ENCODE data around the gene ADRB2. TPM values are rescaled to one million over a fixed set of nuclear protein-coding genes. Genes with fewer than 3 reads are reported as not detected.

The ADRB2 gene
- total RNA-seq, 4 donors from 2014 or later = 4.8 to 9.8 (median 6.2) TPM

GRCh38 chr5:148791696-148792095, 34.7 kb upstream of the ADRB2 start:
- no peaks in the 10 kb centered on the region for H3K4me1 ChIP-seq
- H3K36me3 ChIP-seq = no peaks in the 10 kb centered on the region
- TF ChIP-seq EP300 (IDR thresholded peaks at IDR 0.05) = no peak
- TF ChIP-seq, protein P1, sequence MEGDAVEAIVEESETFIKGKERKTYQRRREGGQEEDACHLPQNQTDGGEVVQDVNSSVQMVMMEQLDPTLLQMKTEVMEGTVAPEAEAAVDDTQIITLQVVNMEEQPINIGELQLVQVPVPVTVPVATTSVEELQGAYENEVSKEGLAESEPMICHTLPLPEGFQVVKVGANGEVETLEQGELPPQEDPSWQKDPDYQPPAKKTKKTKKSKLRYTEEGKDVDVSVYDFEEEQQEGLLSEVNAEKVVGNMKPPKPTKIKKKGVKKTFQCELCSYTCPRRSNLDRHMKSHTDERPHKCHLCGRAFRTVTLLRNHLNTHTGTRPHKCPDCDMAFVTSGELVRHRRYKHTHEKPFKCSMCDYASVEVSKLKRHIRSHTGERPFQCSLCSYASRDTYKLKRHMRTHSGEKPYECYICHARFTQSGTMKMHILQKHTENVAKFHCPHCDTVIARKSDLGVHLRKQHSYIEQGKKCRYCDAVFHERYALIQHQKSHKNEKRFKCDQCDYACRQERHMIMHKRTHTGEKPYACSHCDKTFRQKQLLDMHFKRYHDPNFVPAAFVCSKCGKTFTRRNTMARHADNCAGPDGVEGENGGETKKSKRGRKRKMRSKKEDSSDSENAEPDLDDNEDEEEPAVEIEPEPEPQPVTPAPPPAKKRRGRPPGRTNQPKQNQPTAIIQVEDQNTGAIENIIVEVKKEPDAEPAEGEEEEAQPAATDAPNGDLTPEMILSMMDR (IDR thresholded peaks at IDR 0.05) = no peak
- no peak for TF ChIP-seq POLR2A (IDR thresholded peaks at IDR 0.05)
- WGBS, 2 donors = 79 to 95% methylated on average over 2 of the region's 2 CpGs
- H3K27me3 ChIP-seq = no peaks in the 10 kb centered on the region
- H3K4me3 ChIP-seq = no peak overlapping the region
- no peaks in the 10 kb centered on the region for H3K9me3 ChIP-seq
- DNase-seq (ENCODE audit: low spot score in 2 of 2) = no peak
- no peak overlapping the region for H3K27ac ChIP-seq

DNA sequence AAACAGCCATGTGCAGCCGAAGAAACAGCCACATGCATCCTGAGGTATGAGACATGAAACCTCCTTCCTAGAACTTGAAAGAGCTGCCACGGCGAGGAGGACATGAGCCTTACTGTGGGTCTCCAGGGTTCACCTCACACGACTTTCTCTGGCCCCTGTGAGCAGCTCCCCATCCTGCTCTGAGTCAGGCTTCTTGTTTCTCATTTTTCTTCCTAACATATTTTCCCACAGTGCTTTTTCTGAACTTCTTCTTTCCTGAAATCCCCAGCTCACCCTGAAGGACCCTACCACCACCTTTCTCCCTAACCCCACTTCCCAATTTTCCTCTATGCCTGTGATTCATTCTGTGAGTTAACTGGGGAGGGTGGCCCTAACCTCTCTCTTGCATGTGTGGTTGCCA, 33.7 kb upstream of the ADRB2 start:
- WGBS, 2 donors = 68 to 72% methylated on average over 4 of the region's 4 CpGs
- no peaks in the 10 kb centered on the region for H3K4me1 ChIP-seq
- TF ChIP-seq EP300 (IDR thresholded peaks at IDR 0.05) (no peak), POLR2A (IDR thresholded peaks at IDR 0.05) (no peak)
- TF ChIP-seq, protein P1 (IDR thresholded peaks at IDR 0.05) = no peak

GRCh38 chr5:148793261-148793660, 33.1 kb upstream of the ADRB2 start:
- no peak for DNase-seq (ENCODE audit: low spot score in 2 of 2)
- Histone ChIP-seq H3K4me1 (no peaks in the 10 kb centered on the region), H3K27me3 (no peaks in the 10 kb centered on the region), H3K9me3 (no peaks in the 10 kb centered on the region), H3K36me3 (no peaks in the 10 kb centered on the region), H3K4me3 (no peak overlapping the region), H3K27ac (no peak overlapping the region)
- TF ChIP-seq POLR2A (IDR thresholded peaks at IDR 0.05) (no peak), EP300 (IDR thresholded peaks at IDR 0.05) (no peak)
- TF ChIP-seq, protein P1 (IDR thresholded peaks at IDR 0.05) = no peak

More for the DNA sequence above, 33.7 kb upstream of the ADRB2 start:
- Histone ChIP-seq H3K27ac (no peak overlapping the region), H3K36me3 (no peaks in the 10 kb centered on the region), H3K9me3 (no peaks in the 10 kb centered on the region), H3K27me3 (no peaks in the 10 kb centered on the region), H3K4me3 (no peak overlapping the region)
- DNase-seq (ENCODE audit: low spot score in 2 of 2) = no peak

DNA sequence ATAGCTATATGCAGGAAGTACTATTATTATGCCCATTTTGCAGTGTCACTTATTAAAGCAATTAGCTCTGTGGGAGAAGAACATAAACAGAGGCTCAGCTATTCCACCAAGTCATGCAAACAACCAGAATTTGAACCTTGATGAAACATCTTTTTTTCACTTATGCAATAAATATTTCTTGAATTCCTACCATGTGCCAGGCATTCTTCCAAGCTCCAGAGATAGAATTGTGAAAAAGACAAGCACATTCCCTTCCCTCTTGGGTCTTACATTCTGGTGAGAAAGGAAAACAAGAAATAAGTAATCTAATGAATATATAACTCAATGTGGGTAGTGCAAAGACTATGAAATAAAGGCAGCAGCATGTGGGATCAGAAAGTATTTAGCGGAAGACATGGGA, 32.1 kb upstream of the ADRB2 start:
- no peak for TF ChIP-seq POLR2A (IDR thresholded peaks at IDR 0.05)
- TF ChIP-seq, protein P1 (IDR thresholded peaks at IDR 0.05) = no peak
- no peak for TF ChIP-seq EP300 (IDR thresholded peaks at IDR 0.05)
- H3K27ac ChIP-seq = no peak overlapping the region
- WGBS, 2 donors = 94 to 97% methylated on average over 1 of the region's 1 CpG
- no peak overlapping the region for H3K4me3 ChIP-seq
- no peak for DNase-seq (ENCODE audit: low spot score in 2 of 2)
- H3K9me3 ChIP-seq = no peaks in the 10 kb centered on the region
- no peaks in the 10 kb centered on the region for H3K36me3 ChIP-seq
- no peaks in the 10 kb centered on the region for H3K4me1 ChIP-seq
- no peaks in the 10 kb centered on the region for H3K27me3 ChIP-seq

- Histone ChIP-seq H3K4me1 (no peaks in the 10 kb centered on the region), H3K27ac (no peak overlapping the region), H3K4me3 (no peak overlapping the region), H3K36me3 (no peaks in the 10 kb centered on the region), H3K9me3 (no peaks in the 10 kb centered on the region), H3K27me3 (no peaks in the 10 kb centered on the region)
- DNase-seq (ENCODE audit: low spot score in 2 of 2) = no peak
- TF ChIP-seq, protein P1 (IDR thresholded peaks at IDR 0.05) = no peak
- no peak for TF ChIP-seq EP300 (IDR thresholded peaks at IDR 0.05)
- TF ChIP-seq POLR2A (IDR thresholded peaks at IDR 0.05) = no peak
- 65 to 76% methylated on average over 5 of the region's 5 CpGs for WGBS, 2 donors
These were observed 31.5 kb upstream of the ADRB2 start for GRCh38 chr5:148794729-148795561.
